ENCODE data around the gene CDH13. TPM values are rescaled to one million over a fixed set of nuclear protein-coding genes. Genes with fewer than 3 reads are reported as not detected.

The CDH13 gene
- total RNA-seq, 1 experiment from 2014 or later = 49.3 TPM

DNA sequence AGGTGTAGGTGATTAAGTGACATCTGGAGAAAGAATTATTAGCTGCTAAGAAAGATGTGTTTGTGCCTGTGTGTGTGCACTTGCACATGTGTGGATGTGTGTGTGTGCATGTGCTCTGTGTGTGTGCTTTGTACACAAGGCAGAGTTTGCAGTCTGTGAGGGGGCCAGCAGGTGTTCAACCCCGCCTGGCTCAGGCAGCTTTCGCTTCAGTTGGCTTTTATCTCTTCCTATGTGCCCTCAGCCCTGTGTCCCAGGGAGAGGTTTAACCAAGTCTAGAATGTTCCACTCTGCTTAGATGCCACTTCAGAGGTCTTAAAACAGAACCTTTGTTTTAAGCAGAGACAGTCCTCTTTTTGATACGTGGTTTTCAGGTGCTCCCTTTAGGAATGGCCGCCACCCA is 58.8 kb downstream of the CDH13 start:
- CTCF ChIA-PET = no interaction called here
- Mint-ChIP-seq H3K4me1 (ENCODE audit: insufficient read depth, unreplicated experiment) (no peaks in the 10 kb centered on the region), H3K27ac (ENCODE audit: low read depth, unreplicated experiment) (no peak overlapping the region), H3K27me3 (ENCODE audit: insufficient read depth, unreplicated experiment) (no peaks in the 10 kb centered on the region), H3K9me3 (ENCODE audit: unreplicated experiment) (no peaks in the 10 kb centered on the region), H3K36me3 (ENCODE audit: insufficient read depth, unreplicated experiment) (peaks cover 5% of the 10 kb centered on the region), H3K4me3 (ENCODE audit: unreplicated experiment) (no peak overlapping the region)
- no TSS peak for BruUV-seq (replicated peaks)
- no peak for DNase-seq (ENCODE audit: unreplicated experiment)
- no peak for TF ChIP-seq CTCF (IDR thresholded peaks at IDR 0.05; ENCODE audit: unreplicated experiment)
- intact Hi-C loops (cut with micrococcal nuclease) = no loop called here
- POLR2A ChIA-PET = no interaction called here

DNA sequence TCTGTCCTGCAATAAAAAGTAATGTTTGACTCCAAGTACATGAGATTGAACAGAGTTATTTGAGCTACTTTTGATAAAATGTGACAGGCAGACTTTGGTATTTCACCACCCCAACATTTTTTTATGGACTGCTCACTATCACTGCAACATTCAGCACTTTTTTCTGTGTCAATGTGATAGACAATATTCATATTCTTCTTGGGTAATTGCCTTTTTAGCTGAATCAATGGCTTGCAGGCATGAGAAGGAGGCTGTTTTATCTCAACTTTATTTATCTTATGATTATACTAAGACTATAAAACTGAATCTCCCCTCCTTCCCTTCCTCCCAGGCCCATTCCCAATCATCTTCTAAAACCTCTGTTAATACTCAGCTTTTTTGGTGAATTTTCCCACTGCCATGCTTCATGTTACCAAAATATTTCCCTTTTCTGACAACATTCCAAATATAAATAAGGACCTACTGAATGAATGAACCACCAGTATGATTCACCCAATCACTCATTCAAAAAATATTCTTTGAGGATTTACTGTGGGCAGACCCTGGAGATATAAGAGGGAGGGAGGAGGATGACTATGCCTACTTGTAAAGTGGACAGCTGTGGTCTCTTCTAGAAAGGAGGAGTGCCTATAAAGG is 67.6 kb downstream of the CDH13 start:
- Mint-ChIP-seq H3K9me3 (ENCODE audit: unreplicated experiment) (no peaks in the 10 kb centered on the region), H3K36me3 (ENCODE audit: insufficient read depth, unreplicated experiment) (no peaks in the 10 kb centered on the region), H3K4me3 (ENCODE audit: unreplicated experiment) (no peak overlapping the region), H3K27ac (ENCODE audit: low read depth, unreplicated experiment) (peak overlapping the region; percentile 87), H3K27me3 (ENCODE audit: insufficient read depth, unreplicated experiment) (no peaks in the 10 kb centered on the region), H3K4me1 (ENCODE audit: insufficient read depth, unreplicated experiment) (peaks cover 18% of the 10 kb centered on the region)
- CTCF ChIA-PET = interaction anchor here (1.3 kb wide), 1 partner anchor 13 kb away, joined by 3 read pairs; no protein-coding TSS in a partner anchor
- no peak for TF ChIP-seq CTCF (IDR thresholded peaks at IDR 0.05; ENCODE audit: unreplicated experiment)
- DNase-seq (ENCODE audit: unreplicated experiment) = no peak
- intact Hi-C loops (cut with micrococcal nuclease) = no loop called here
- POLR2A ChIA-PET = interaction anchor here (0.7 kb wide), 1 partner anchor 20 kb away, joined by 3 read pairs; no protein-coding TSS in a partner anchor
- BruUV-seq (replicated peaks) = no TSS peak

GRCh38 chr16:82695806-82696205 is 69.0 kb downstream of the CDH13 start:
- ChIA-PET CTCF (no interaction called here), POLR2A (no interaction called here)
- Mint-ChIP-seq H3K9me3 (ENCODE audit: unreplicated experiment) (no peaks in the 10 kb centered on the region), H3K36me3 (ENCODE audit: insufficient read depth, unreplicated experiment) (peaks cover 6% of the 10 kb centered on the region), H3K4me1 (ENCODE audit: insufficient read depth, unreplicated experiment) (peaks cover 31% of the 10 kb centered on the region), H3K4me3 (ENCODE audit: unreplicated experiment) (no peak overlapping the region), H3K27me3 (ENCODE audit: insufficient read depth, unreplicated experiment) (no peaks in the 10 kb centered on the region), H3K27ac (ENCODE audit: low read depth, unreplicated experiment) (no peak overlapping the region)
- intact Hi-C loops (cut with micrococcal nuclease) = loop anchor here (5.0 kb wide), 1 partner anchor 44 kb away; no protein-coding TSS in a partner anchor
- BruUV-seq (replicated peaks) = no TSS peak
- no peak for TF ChIP-seq CTCF (IDR thresholded peaks at IDR 0.05; ENCODE audit: unreplicated experiment)
- DNase-seq (ENCODE audit: unreplicated experiment) = no peak

- Mint-ChIP-seq H3K27ac (ENCODE audit: low read depth, unreplicated experiment) (peak overlapping the region; percentile 96), H3K36me3 (ENCODE audit: insufficient read depth, unreplicated experiment) (peaks cover 6% of the 10 kb centered on the region), H3K4me3 (ENCODE audit: unreplicated experiment) (no peak overlapping the region), H3K9me3 (ENCODE audit: unreplicated experiment) (no peaks in the 10 kb centered on the region), H3K27me3 (ENCODE audit: insufficient read depth, unreplicated experiment) (no peaks in the 10 kb centered on the region), H3K4me1 (ENCODE audit: insufficient read depth, unreplicated experiment) (peaks cover 33% of the 10 kb centered on the region)
- TF ChIP-seq CTCF (IDR thresholded peaks at IDR 0.05; ENCODE audit: unreplicated experiment) = no peak
- DNase-seq (ENCODE audit: unreplicated experiment) = peak; percentile 3
- ChIA-PET CTCF (interaction anchor here (0.6 to 1.5 kb wide), 5 partner anchors 10 to 76 kb away, joined by 3 to 5 read pairs (median 3); no protein-coding TSS in a partner anchor), POLR2A (interaction anchor here (0.7 to 2.3 kb wide), 5 partner anchors 10 to 98 kb away, joined by 3 to 6 read pairs (median 4); no protein-coding TSS in a partner anchor)
- intact Hi-C loops (cut with micrococcal nuclease) = loop anchor here (5.0 kb wide), 1 partner anchor 47 kb away; no protein-coding TSS in a partner anchor
- TSS peak; percentile 98 for BruUV-seq (replicated peaks)
These were observed 72.5 kb downstream of the CDH13 start for GRCh38 chr16:82699260-82699659.

All from MCF 10A (cell line).